ENCODE data around the gene SLC66A2. TPM values are rescaled to one million over a fixed set of nuclear protein-coding genes. Genes with fewer than 3 reads are reported as not detected.
"Not testable (repeated sequence)": the region's sequence is repeated elsewhere in the genome, so short reads cannot be mapped to it uniquely, and the experiment has no call there.

The SLC66A2 gene
- total RNA-seq, 1 donor: 35.8 TPM

DNA sequence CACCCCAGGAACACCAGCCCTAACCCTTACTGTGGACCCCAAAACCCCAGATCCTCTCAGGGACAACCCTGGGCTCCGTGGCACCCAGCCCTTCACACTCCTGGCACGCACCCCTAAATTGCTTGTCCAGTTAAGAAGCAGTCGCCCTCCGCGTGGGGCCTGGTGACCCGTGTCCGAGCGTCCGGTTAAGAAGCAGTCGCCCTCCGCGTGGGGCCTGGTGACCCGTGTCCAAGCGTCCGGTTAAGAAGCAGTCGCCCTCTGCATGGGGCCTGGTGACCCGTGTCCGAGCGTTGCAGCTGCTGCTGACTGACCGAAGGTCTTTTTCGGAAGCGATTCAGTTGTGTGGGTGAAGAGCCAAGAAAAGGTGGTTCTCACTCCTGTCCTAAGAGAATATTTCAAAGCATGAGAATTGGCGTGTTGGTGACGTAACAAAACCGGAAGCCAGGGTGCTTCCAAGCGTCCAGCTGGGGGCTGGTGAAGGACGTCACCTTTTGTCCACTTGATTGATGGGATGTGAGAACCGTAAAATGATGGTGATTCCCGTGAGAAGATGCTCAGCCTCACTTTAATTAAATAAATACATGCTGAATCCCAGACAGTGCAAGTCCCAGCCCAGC lies 83.2 kb downstream of the SLC66A2 start:
- Histone ChIP-seq H3K9me3 (ENCODE audit: low read depth, low read length) (no peaks in the 10 kb centered on the region), H3K4me3 (ENCODE audit: insufficient read depth, low read length) (no peak overlapping the region), H3K27me3 (ENCODE audit: insufficient read depth, low read length) (peaks cover 18% of the 10 kb centered on the region), H3K4me2 (ENCODE audit: insufficient read depth, low read length) (no peak overlapping the region), H3K79me2 (ENCODE audit: insufficient read depth, low read length) (no peaks in the 10 kb centered on the region), H3K4me1 (ENCODE audit: insufficient read depth, low read length) (no peaks in the 10 kb centered on the region), H3K27ac (ENCODE audit: low read depth, low read length) (no peak overlapping the region), H2AFZ (ENCODE audit: low read length) (no peak overlapping the region), H3K36me3 (ENCODE audit: insufficient read depth, low read length) (no peaks in the 10 kb centered on the region), H4K20me1 (ENCODE audit: insufficient read depth, low read length) (no peaks in the 10 kb centered on the region)
- peak; percentile 56 for DNase-seq (ENCODE audit: insufficient read length, low spot score, missing footprints)
- TF ChIP-seq, protein P1, sequence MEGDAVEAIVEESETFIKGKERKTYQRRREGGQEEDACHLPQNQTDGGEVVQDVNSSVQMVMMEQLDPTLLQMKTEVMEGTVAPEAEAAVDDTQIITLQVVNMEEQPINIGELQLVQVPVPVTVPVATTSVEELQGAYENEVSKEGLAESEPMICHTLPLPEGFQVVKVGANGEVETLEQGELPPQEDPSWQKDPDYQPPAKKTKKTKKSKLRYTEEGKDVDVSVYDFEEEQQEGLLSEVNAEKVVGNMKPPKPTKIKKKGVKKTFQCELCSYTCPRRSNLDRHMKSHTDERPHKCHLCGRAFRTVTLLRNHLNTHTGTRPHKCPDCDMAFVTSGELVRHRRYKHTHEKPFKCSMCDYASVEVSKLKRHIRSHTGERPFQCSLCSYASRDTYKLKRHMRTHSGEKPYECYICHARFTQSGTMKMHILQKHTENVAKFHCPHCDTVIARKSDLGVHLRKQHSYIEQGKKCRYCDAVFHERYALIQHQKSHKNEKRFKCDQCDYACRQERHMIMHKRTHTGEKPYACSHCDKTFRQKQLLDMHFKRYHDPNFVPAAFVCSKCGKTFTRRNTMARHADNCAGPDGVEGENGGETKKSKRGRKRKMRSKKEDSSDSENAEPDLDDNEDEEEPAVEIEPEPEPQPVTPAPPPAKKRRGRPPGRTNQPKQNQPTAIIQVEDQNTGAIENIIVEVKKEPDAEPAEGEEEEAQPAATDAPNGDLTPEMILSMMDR (IDR thresholded peaks at IDR 0.05; ENCODE audit: extremely low read depth, low read depth, low read length): no peak

DNA sequence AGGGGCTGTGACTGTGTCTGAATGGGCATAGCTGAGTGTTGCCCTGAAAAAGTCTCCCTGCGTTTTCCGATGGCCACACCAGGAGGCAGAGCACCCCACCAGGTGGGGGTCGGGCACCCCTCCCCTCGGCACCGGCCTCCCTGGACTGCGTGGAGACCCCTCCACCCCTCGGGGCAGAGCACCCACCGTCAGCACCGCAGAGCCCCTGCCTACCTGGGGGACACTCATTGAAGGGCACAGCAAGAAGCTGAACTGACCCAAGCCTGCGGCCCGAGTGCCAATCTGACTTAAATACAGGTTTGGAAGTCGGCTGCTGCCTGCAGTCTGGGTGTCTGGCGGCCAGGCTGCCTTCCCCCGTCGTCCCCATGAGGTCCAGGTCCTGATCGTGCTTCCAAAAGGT lies 83.8 kb downstream of the SLC66A2 start:
- no peaks in the 10 kb centered on the region for H4K20me1 ChIP-seq (ENCODE audit: insufficient read depth, low read length)
- no peak overlapping the region for H3K27ac ChIP-seq (ENCODE audit: low read depth, low read length)
- H3K27me3 ChIP-seq (ENCODE audit: insufficient read depth, low read length): peaks cover 21% of the 10 kb centered on the region
- H3K79me2 ChIP-seq (ENCODE audit: insufficient read depth, low read length): no peaks in the 10 kb centered on the region
- no peak overlapping the region for H3K4me3 ChIP-seq (ENCODE audit: insufficient read depth, low read length)
- no peak overlapping the region for H3K4me2 ChIP-seq (ENCODE audit: insufficient read depth, low read length)
- no peaks in the 10 kb centered on the region for H3K36me3 ChIP-seq (ENCODE audit: insufficient read depth, low read length)
- DNase-seq (ENCODE audit: insufficient read length, low spot score, missing footprints): peak; percentile 56
- H2AFZ ChIP-seq (ENCODE audit: low read length): no peak overlapping the region
- no peaks in the 10 kb centered on the region for H3K9me3 ChIP-seq (ENCODE audit: low read depth, low read length)
- no peaks in the 10 kb centered on the region for H3K4me1 ChIP-seq (ENCODE audit: insufficient read depth, low read length)
- TF ChIP-seq, protein P1 (IDR thresholded peaks at IDR 0.05; ENCODE audit: extremely low read depth, low read depth, low read length): no peak

DNA sequence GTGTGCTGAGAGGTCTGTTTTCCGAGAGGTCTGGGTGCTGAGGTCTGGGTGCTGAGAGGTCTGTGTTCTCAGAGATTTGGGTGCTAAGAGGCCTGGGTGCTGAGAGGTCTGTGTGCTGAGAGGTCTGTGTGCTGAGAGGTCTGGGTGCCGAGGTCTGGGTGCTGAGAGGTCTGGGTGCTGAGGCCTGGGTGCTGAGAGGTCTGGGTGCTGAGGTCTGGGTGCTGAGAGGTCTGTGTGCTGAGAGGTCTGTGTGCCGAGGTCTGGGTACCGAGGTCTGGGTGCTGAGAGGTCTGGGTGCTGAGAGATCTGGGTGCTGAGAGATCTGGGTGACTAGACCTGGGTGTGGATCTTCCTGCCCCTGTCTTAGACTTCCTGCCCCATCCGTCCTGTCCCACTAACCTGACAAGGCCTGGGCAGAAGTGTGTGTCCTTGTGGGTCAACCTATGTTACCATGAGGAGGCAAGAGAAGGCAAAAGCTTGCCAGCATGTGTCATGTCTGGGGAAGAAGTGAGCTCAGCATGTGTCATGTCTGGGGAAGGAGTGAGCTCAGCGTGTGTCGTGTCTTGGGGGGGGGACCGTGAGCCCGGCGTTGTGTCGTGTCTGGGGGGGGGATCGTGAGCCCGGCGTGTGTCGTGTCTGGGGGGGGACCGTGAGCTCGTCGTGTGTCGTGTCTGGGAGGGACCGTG lies 84.4 kb downstream of the SLC66A2 start:
- H3K4me3 ChIP-seq (ENCODE audit: insufficient read depth, low read length): no peak overlapping the region
- DNase-seq (ENCODE audit: insufficient read length, low spot score, missing footprints): peak; percentile 91

DNA sequence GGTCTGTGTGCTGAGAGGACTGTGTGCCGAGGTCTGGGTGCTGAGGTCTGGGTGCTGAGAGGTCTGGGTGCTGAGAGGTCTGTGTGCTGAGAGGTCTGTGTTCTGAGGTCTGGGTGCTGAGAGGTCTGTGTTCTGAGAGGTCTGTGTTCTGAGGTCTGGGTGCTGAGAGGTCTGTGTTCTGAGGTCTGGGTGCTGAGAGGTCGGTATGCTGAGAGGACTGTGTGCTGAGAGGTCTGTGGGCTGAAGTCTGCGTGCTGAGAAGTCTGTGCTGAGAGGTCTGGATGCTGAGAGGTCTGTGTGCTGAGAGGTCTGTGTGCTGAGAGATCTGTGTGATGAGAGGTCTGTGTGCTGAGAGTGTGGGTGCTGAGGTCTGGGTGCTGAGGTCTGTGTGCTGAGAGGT lies 85.5 kb downstream of the SLC66A2 start:
- H3K9me3 ChIP-seq (ENCODE audit: low read depth, low read length); H3K4me1 ChIP-seq (ENCODE audit: insufficient read depth, low read length); H2AFZ ChIP-seq (ENCODE audit: low read length); H3K36me3 ChIP-seq (ENCODE audit: insufficient read depth, low read length); H3K4me3 ChIP-seq (ENCODE audit: insufficient read depth, low read length); H3K4me2 ChIP-seq (ENCODE audit: insufficient read depth, low read length); H3K27ac ChIP-seq (ENCODE audit: low read depth, low read length); H4K20me1 ChIP-seq (ENCODE audit: insufficient read depth, low read length); H3K79me2 ChIP-seq (ENCODE audit: insufficient read depth, low read length): not testable (repeated sequence)
- H3K27me3 ChIP-seq (ENCODE audit: insufficient read depth, low read length): peaks cover 27% of the 10 kb centered on the region
- peak; percentile 13 for DNase-seq (ENCODE audit: insufficient read length, low spot score, missing footprints)

More for the DNA sequence above, 84.4 kb downstream of the SLC66A2 start:
- Histone ChIP-seq H3K4me2 (ENCODE audit: insufficient read depth, low read length) (no peak overlapping the region), H4K20me1 (ENCODE audit: insufficient read depth, low read length) (no peaks in the 10 kb centered on the region), H3K27me3 (ENCODE audit: insufficient read depth, low read length) (peaks cover 26% of the 10 kb centered on the region), H3K9me3 (ENCODE audit: low read depth, low read length) (no peaks in the 10 kb centered on the region), H3K27ac (ENCODE audit: low read depth, low read length) (no peak overlapping the region), H3K4me1 (ENCODE audit: insufficient read depth, low read length) (no peaks in the 10 kb centered on the region), H3K36me3 (ENCODE audit: insufficient read depth, low read length) (no peaks in the 10 kb centered on the region), H2AFZ (ENCODE audit: low read length) (no peak overlapping the region), H3K79me2 (ENCODE audit: insufficient read depth, low read length) (no peaks in the 10 kb centered on the region)
- TF ChIP-seq, protein P1 (IDR thresholded peaks at IDR 0.05; ENCODE audit: extremely low read depth, low read depth, low read length): no peak

DNA sequence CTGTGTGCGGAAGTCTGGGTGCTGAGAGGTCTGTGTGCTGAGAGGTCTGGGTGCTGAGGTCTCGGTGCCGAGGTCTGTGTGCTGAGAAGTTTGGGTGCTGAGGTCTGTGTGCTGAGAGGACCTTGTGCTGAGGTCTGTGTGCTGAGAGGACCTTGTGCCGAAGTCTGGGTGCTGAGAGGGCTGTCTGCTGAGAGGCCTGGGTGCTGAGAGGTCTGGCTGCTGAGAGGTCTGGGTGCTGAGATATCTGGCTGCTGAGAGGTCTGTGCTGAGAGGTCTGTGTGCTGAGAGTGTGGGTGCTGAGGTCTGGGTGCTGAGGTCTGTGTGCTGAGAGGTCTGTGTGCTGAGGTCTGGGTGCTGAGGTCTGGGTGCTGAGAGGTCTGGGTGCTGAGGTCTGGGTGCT lies 86.5 kb downstream of the SLC66A2 start:
- H3K4me2 ChIP-seq (ENCODE audit: insufficient read depth, low read length); H3K36me3 ChIP-seq (ENCODE audit: insufficient read depth, low read length); H3K79me2 ChIP-seq (ENCODE audit: insufficient read depth, low read length); H3K9me3 ChIP-seq (ENCODE audit: low read depth, low read length); H3K4me1 ChIP-seq (ENCODE audit: insufficient read depth, low read length); H3K27ac ChIP-seq (ENCODE audit: low read depth, low read length); H2AFZ ChIP-seq (ENCODE audit: low read length); H3K4me3 ChIP-seq (ENCODE audit: insufficient read depth, low read length); H4K20me1 ChIP-seq (ENCODE audit: insufficient read depth, low read length): not testable (repeated sequence)
- peaks cover 22% of the 10 kb centered on the region for H3K27me3 ChIP-seq (ENCODE audit: insufficient read depth, low read length)
- peak; percentile 75 for DNase-seq (ENCODE audit: insufficient read length, low spot score, missing footprints)

Measured in osteoblast (primary cell).